ENCODE data around the gene TMEM185B.

DNA sequence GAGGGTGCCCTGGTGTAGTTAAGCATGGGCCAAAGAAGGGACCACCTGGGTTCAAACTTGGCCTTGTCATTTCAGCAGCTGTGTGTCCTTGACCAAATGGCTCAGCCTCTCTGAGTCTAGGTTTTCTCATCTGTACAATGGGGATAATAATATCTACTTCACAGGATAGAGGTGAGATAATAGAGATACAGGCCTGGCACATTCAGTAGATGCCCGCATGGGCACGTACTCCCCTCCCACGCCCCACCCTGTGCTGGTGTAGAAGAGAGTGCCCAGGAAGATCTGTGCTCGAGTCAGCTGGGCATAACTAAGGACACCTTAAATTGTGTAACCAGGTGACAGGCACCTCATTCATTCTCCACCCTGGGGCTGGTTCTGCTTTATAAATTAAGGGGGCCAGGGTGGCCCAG lies 8.4 kb upstream of the TMEM185B start:
- TF ChIP-seq ZNF274 (IDR thresholded peaks at IDR 0.05; ENCODE audit: low read depth, low read length) (no peak), YY1 (IDR thresholded peaks at IDR 0.05; ENCODE audit: insufficient read depth, insufficient read length) (no peak), SUZ12 (IDR thresholded peaks at IDR 0.05; ENCODE audit: extremely low read depth, insufficient read depth, insufficient read length) (no peak)
